Activated CD8-positive, alpha-beta T cell treated with anti-CD3 and anti-CD28 coated beads, Interleukin-2, amount 10 ng/mL, durations not matched to agents 7 days and 5 days (primary cell): ENCODE data around the gene CTNND1. TPM values are rescaled to one million over a fixed set of nuclear protein-coding genes. Genes with fewer than 3 reads are reported as not detected.
"Not testable (repeated sequence)": the region's sequence is repeated elsewhere in the genome, so short reads cannot be mapped to it uniquely, and the experiment has no call there.

ENCODE experiments used
- ATAC-seq: fragments of 150-1000 bp; cut with Tn5 transposase; one replicate; pipeline ENCODE4 v1.10.0; 2021; ENCODE audit warnings: moderate library complexity
- CTCF ChIA-PET: fragments of 350-600 bp; sonication (Branson Sonifier 250); formaldehyde crosslinking; loops from one replicate; lab custom pipeline; 2021; ENCODE audit warnings: antibody characterized with exemption; lab: Charles Lee
- POLR2A ChIA-PET: fragments of 350-600 bp; sonication (Branson Sonifier 250); formaldehyde crosslinking; loops from one replicate; lab custom pipeline; 2021; ENCODE audit warnings: antibody characterized with exemption; lab: Charles Lee
- DNase-seq: peaks from one replicate; pipeline ENCODE4 v3.0.0-alpha.2; 2020
- H3K27ac Mint-ChIP-seq: one replicate; pipeline ENCODE4 v1.8.0; 2021; ENCODE audit warnings: mild to moderate bottlenecking, mixed read lengths
- H3K27me3 Mint-ChIP-seq: one replicate; pipeline ENCODE4 v1.8.0; 2021; ENCODE audit warnings: low read depth, mixed read lengths
- H3K36me3 Mint-ChIP-seq: one replicate; pipeline ENCODE4 v1.8.0; 2021; ENCODE audit warnings: low read depth, mixed read lengths
- H3K4me1 Mint-ChIP-seq: one replicate; pipeline ENCODE4 v1.8.0; 2021; ENCODE audit warnings: low read depth, mixed read lengths
- H3K4me3 Mint-ChIP-seq: one replicate; pipeline ENCODE4 v1.8.0; 2021; ENCODE audit warnings: mild to moderate bottlenecking, mixed read lengths
- H3K9me3 Mint-ChIP-seq: one replicate; pipeline ENCODE4 v1.8.0; 2022; ENCODE audit warnings: mixed read lengths; ENCODE audit not compliant: insufficient read depth
- total RNA-seq, 2 experiments: library from RNA; stranded (reverse); gene quantifications; one replicate each; pipeline ENCODE4 v1.2.3, GENCODE V29; 2021

Gene CTNND1, protein sequence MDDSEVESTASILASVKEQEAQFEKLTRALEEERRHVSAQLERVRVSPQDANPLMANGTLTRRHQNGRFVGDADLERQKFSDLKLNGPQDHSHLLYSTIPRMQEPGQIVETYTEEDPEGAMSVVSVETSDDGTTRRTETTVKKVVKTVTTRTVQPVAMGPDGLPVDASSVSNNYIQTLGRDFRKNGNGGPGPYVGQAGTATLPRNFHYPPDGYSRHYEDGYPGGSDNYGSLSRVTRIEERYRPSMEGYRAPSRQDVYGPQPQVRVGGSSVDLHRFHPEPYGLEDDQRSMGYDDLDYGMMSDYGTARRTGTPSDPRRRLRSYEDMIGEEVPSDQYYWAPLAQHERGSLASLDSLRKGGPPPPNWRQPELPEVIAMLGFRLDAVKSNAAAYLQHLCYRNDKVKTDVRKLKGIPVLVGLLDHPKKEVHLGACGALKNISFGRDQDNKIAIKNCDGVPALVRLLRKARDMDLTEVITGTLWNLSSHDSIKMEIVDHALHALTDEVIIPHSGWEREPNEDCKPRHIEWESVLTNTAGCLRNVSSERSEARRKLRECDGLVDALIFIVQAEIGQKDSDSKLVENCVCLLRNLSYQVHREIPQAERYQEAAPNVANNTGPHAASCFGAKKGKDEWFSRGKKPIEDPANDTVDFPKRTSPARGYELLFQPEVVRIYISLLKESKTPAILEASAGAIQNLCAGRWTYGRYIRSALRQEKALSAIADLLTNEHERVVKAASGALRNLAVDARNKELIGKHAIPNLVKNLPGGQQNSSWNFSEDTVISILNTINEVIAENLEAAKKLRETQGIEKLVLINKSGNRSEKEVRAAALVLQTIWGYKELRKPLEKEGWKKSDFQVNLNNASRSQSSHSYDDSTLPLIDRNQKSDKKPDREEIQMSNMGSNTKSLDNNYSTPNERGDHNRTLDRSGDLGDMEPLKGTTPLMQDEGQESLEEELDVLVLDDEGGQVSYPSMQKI
- total RNA-seq, result 1 to 10 TPM; 6.8 to 8.4 TPM

DNA sequence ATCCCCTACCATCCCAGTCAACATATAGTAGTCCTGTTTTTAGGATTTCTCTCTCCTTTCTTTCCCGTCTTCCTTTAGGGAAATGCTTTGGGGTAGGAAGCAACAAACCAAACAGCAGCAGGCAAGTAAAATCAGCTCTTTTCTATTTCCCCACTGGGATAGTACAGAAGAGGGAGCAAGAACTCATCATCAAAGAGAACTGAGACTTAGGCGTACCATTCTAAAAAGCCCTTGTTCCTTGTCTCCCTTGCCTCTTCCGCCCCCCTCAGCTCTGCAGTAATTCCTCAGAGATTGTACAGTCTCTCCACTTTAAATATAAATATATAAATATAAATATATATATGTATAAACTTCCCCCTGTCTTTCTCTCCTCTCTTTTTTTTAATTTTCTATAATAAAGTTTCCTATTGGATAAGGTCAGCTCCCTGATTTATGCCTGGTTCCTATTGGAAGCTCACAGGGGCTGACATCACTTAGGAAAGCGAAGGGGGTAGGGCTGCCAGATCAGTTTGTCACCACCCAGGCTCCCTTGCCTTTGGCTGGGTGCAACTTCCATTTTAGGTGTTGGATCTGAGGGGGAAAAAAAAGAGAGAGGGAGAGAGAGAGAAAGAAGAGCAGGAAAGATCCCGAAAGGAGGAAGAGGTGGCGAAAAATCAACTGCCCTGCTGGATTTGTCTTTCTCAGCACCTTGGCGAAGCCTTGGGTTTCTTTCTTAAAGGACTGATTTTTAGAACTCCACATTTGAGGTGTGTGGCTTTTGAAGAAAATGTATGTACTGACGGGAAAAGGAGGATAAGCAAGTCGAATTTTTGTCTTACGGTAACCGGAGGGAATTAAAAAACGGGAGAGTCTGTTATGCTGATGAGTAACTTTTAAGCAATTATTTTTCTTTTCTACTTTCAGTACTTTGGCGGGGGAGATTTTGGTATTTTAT, at the start of gene CTNND1:
CTNND1 (plus strand) TSS at position 502 of the 934 bp plus-strand sequence. CDS start 29,677 bp downstream, outside the sequence.
- Mint-ChIP-seq H3K36me3 (peaks cover 4% of the 10 kb centered on the region), H3K4me3 (peak within 1 kb of the TSS; percentile 35), H3K27me3 (no peaks in the 10 kb centered on the region), H3K27ac (no peak within 1 kb of the TSS), H3K4me1 (peaks cover 25% of the 10 kb centered on the region), H3K9me3 (no peaks in the 10 kb centered on the region)
- ChIA-PET POLR2A (no interaction called here), CTCF (interaction anchor here (0.7 to 11.2 kb wide), 5 partner anchors 10 to 121 kb away, joined by 3 to 96 read pairs (median 5); partner anchors contain the start of gene BTBD18)
- no peak for DNase-seq
- ATAC-seq, result no peak

DNA sequence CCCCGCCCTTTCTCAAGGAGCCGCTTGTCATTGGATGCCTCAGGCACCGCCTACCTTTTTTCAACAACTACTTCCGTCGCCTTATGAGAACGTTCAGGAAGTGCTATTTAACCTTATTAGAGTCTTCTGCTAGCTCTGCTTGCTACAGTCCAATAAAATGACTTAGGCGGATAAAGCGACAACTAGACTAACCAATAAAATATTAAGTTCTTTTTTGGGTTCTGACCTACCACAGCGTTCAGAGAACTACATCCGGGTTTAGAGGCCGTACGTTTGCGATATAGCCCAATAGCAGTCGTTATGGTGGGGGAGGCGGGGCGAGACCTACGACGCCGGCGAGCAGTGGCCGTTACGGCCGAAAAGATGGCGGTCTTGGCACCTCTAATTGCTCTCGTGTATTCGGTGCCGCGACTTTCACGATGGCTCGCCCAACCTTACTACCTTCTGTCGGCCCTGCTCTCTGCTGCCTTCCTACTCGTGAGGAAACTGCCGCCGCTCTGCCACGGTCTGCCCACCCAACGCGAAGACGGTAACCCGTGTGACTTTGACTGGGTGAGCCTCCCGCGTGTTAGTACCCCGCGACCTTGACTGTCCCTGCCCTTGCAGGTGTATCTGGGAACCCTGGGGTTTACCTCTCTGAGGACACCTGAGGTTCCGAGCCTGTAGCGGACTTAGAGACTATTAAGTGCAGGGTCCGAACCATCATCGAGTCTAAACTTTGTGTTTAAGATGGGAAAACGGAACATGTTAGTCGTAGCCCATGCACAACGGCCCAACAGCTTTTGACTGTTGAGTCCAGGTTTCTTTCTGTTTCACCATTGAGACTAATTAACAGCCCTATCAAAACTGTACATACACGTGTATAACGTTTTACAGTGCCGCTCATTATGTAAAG, 49.1 kb upstream of the CTNND1 start, which contains the start of gene TMX2:
TMX2 (plus strand) TSS at position 338 of the 895 bp plus-strand sequence; CDS start at position 364, 26 bp downstream.
- ChIA-PET POLR2A (interaction anchor here (0.6 to 2.2 kb wide), 10 partner anchors 16 to 288 kb away, joined by 3 to 17 read pairs (median 3); partner anchors contain the start of gene SELENOH), CTCF (interaction anchor here (0.7 to 5.9 kb wide), 7 partner anchors 11 to 145 kb away, joined by 3 to 57 read pairs (median 3); partner anchors contain the start of genes BTBD18, SELENOH and UBE2L6)
- DNase-seq, result peak; percentile 95
- peak; percentile 96 for ATAC-seq
- peak within 1 kb of the TSS; percentile 100 for H3K27ac Mint-ChIP-seq
- peaks cover 41% of the 10 kb centered on the region for H3K4me1 Mint-ChIP-seq
- no peaks in the 10 kb centered on the region for H3K27me3 Mint-ChIP-seq
- H3K36me3 Mint-ChIP-seq, result peaks cover 22% of the 10 kb centered on the region
- peak within 1 kb of the TSS; percentile 100 for H3K4me3 Mint-ChIP-seq
- H3K9me3 Mint-ChIP-seq, result no peaks in the 10 kb centered on the region

DNA sequence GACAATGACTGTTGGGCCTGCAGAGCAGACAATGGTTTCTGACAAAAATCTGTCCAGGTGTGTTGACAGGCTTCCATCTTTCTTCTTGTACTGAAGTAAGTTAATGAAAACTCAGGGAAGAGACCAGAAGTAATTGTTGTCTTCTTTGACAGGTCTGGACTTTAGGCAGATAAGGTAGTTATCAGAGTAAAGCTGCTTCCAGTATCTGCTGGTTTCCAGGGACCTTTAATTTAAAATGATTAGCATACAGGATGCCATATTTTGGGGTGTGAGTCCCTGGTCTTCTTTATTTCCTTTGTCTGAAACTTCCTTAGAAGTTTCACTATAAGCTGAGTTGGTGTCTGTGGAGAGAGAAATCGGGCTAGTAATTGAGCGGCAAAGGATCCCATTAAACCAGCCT, 47.8 kb upstream of the CTNND1 start:
- CTCF ChIA-PET, result interaction anchor here (1.0 to 5.9 kb wide), 5 partner anchors 9 to 146 kb away, joined by 3 to 57 read pairs (median 4); partner anchors contain the start of genes SELENOH and UBE2L6
- DNase-seq (no peak), ATAC-seq (no peak)
- peaks cover 20% of the 10 kb centered on the region for H3K36me3 Mint-ChIP-seq
- H3K27me3 Mint-ChIP-seq, result no peaks in the 10 kb centered on the region
- peaks cover 37% of the 10 kb centered on the region for H3K4me1 Mint-ChIP-seq
- POLR2A ChIA-PET, result interaction anchor here (0.7 kb wide), 1 partner anchor 28 kb away, joined by 4 read pairs; the partner anchor contains the start of gene SELENOH
- H3K4me3 Mint-ChIP-seq, result peak overlapping the region; percentile 100
- no peaks in the 10 kb centered on the region for H3K9me3 Mint-ChIP-seq
- H3K27ac Mint-ChIP-seq, result peak overlapping the region; percentile 100

DNA sequence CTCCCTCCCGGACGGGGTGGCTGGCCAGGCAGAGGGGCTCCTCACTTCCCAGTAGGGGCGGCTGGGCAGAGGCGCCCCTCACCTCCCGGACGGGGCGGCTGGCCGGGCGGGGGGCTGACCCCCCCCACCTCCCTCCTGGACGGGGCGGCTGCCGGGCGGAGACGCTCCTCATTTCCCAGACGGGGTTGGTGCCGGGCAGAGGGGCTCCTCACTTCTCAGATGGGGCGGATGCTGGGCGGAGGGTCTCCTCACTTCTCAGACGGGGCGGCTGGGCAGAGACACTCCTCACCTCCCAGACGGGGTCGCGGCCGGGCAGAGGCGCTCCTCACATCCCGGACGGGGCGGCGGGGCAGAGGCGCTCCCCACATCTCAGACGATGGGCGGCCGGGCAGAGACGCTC, 44.9 kb upstream of the CTNND1 start:
- H3K4me3 Mint-ChIP-seq, POLR2A ChIA-PET, ATAC-seq, H3K27me3 Mint-ChIP-seq, H3K27ac Mint-ChIP-seq, DNase-seq, CTCF ChIA-PET, H3K9me3 Mint-ChIP-seq: not testable (repeated sequence)
- Mint-ChIP-seq H3K36me3 (peaks cover 28% of the 10 kb centered on the region), H3K4me1 (peaks cover 22% of the 10 kb centered on the region)

DNA sequence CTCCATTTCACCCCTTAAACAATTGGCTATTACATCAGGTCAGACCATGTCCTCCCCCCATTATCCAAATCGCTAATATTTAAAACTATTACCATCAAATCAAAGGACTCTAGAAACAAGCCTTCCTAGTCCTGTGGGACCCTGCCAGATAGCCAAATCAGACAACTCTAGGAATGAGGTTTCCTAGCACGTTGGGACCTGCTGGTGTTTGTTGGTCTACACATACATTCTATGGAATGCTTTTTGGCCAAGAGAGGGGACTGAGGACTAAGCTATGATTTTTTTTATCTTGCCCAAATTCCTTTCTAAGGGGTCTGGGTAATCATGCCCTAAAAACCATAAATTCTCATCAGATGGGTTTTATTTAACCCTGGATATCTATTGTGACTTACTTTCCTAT, 34.4 kb upstream of the CTNND1 start:
- peaks cover 4% of the 10 kb centered on the region for H3K36me3 Mint-ChIP-seq
- peaks cover 2% of the 10 kb centered on the region for H3K4me1 Mint-ChIP-seq
- ChIA-PET CTCF (interaction anchor here (1.0 to 3.2 kb wide), 3 partner anchors 73 to 234 kb away, joined by 3 to 9 read pairs (median 3); no protein-coding TSS in a partner anchor), POLR2A (interaction anchor here (0.6 kb wide), 1 partner anchor 302 kb away, joined by 3 read pairs; no protein-coding TSS in a partner anchor)
- ATAC-seq (no peak), DNase-seq (no peak)
- H3K27me3 Mint-ChIP-seq, result no peaks in the 10 kb centered on the region
- no peak overlapping the region for H3K27ac Mint-ChIP-seq
- H3K9me3 Mint-ChIP-seq, result no peaks in the 10 kb centered on the region
- H3K4me3 Mint-ChIP-seq, result no peak overlapping the region

DNA sequence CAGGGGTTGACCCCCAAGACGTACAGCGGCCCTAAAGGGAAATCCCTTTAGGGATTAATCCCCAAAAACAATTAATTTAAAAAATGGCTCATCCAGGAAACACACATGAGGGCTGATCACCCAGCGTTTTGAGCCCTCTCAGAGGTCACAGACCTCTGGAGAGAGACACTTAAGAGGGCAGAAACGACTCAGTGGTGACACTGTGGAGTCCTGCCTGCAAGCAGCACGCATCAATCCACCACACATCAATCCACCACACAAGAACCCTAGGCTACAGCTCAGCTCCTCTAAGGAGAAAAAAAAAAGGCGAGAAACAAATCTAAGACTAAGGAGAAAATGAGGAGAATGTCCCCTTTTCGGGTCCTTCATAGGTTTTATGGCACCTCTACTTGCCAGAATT, 32.8 kb upstream of the CTNND1 start:
- Mint-ChIP-seq H3K27ac (no peak overlapping the region), H3K4me3 (no peak overlapping the region), H3K4me1 (peaks cover 2% of the 10 kb centered on the region), H3K27me3 (no peaks in the 10 kb centered on the region), H3K9me3 (no peaks in the 10 kb centered on the region), H3K36me3 (peaks cover 4% of the 10 kb centered on the region)
- POLR2A ChIA-PET, result no interaction called here
- CTCF ChIA-PET, result interaction anchor here (3.2 kb wide), 1 partner anchor 72 kb away, joined by 9 read pairs; no protein-coding TSS in a partner anchor
- DNase-seq (no peak), ATAC-seq (no peak)

DNA sequence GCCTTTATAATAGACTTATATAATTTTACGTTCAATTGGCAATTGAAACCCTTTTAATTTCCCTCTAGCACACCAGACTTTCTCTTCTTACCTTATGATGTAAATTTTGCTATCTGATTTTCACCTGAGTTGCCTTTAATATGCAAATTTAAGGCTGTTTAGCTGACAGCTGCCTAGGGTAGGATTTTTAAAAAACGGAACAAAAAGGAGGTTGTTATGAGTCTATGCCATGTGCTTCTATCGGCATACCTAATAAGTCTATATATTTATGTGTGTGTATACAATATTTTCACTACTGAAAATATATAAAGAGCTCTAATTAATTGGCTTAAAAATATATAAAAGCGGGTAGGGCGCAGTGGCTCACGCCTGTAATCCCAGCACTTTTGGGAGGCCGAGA, 32.1 kb upstream of the CTNND1 start:
- Mint-ChIP-seq H3K9me3 (no peaks in the 10 kb centered on the region), H3K4me1 (peaks cover 5% of the 10 kb centered on the region), H3K4me3 (no peak overlapping the region), H3K36me3 (peaks cover 7% of the 10 kb centered on the region), H3K27ac (no peak overlapping the region), H3K27me3 (no peaks in the 10 kb centered on the region)
- no peak for ATAC-seq
- CTCF ChIA-PET, result interaction anchor here (3.2 kb wide), 1 partner anchor 71 kb away, joined by 9 read pairs; no protein-coding TSS in a partner anchor
- POLR2A ChIA-PET, result interaction anchor here (0.6 to 1.0 kb wide), 2 partner anchors 18 to 30 kb away, joined by 3 read pairs; partner anchors contain the start of gene MED19
- no peak for DNase-seq

DNA sequence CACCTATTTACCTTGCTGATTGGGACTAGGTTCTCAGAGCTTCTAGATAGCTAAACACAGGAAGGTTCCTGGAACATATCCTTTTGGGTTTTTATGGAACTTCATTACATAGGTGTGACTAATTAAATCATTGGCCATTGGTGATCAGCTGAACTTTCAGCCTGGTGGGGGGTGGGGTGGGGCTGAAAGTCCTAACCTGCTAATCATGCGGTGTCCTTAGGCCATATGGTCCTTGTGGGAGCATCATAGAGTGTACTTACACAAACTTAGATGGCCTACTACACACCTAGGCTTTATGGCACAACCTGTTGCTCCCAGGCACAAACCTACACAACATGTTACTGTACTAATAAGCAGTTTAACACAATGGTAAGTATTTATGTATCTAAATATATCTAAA, 28.9 kb upstream of the CTNND1 start:
- H3K27ac Mint-ChIP-seq, result no peak overlapping the region
- ChIA-PET POLR2A (interaction anchor here (1.2 kb wide), 1 partner anchor 9 kb away, joined by 5 read pairs; the partner anchor contains the start of gene SELENOH), CTCF (interaction anchor here (1.3 to 2.4 kb wide), 2 partner anchors 9 to 68 kb away, joined by 5 to 8 read pairs; partner anchors contain the start of gene SELENOH)
- H3K4me3 Mint-ChIP-seq, result no peak overlapping the region
- no peaks in the 10 kb centered on the region for H3K27me3 Mint-ChIP-seq
- DNase-seq (no peak), ATAC-seq (no peak)
- peaks cover 17% of the 10 kb centered on the region for H3K4me1 Mint-ChIP-seq
- no peaks in the 10 kb centered on the region for H3K9me3 Mint-ChIP-seq
- H3K36me3 Mint-ChIP-seq, result peaks cover 19% of the 10 kb centered on the region

DNA sequence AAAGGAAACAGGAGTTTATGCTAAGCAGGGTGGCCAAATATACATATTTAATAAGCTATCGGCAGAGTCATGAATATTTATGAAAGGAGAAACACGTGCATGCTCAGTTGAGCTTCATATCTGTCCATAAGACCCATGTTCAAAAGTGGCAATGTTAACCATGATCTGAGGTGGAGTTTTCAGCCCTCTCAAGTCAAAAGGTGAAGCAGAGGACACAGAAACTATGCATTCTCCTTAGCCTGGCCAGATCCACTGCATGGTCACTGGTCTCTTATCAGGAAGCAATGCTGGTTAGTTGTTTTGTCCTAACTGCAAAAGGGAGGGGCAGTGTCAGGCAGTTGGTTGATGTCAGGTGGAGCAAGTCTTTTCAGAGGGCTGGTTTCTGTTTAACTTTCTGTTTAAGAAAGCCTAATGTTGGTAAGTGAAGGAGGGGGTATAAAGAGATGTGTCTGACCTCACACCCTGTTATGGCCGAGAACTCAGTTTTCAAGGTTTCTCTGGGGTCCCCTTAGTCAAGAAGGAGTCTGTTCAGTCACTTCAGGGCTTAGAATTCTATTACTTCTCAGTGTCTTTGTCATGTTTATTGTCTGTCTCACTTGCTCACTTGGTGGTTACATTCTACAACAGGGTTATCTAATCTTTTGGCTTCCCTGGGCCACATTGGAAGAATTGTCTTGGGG, 25.8 kb upstream of the CTNND1 start:
- ChIA-PET POLR2A (no interaction called here), CTCF (interaction anchor here (0.6 to 2.2 kb wide), 3 partner anchors 65 to 897 kb away, joined by 3 to 9 read pairs (median 4); no protein-coding TSS in a partner anchor)
- Mint-ChIP-seq H3K4me1 (peaks cover 25% of the 10 kb centered on the region), H3K36me3 (peaks cover 38% of the 10 kb centered on the region), H3K9me3 (no peaks in the 10 kb centered on the region), H3K27ac (peak overlapping the region; percentile 54), H3K27me3 (no peaks in the 10 kb centered on the region), H3K4me3 (no peak overlapping the region)
- no peak for ATAC-seq
- no peak for DNase-seq
